Memory B cell (primary cell): Measurements from ENCODE around the gene HOMER3.

Experiments used
- ATAC-seq: fragments of 150-1000 bp; cut with Tn5 transposase; 2 replicates; pipeline ENCODE4 v1.10.0; 2021; ENCODE audit warnings: low read depth, mild to moderate bottlenecking, moderate library complexity
- DNase-seq, 2 donors: peaks; one replicate each; pipeline ENCODE4 v3.0.0; 2022; ENCODE audit warnings: low spot score in 2 of 2
- H3K27ac Mint-ChIP-seq: one replicate; pipeline ENCODE4 v1.8.0; 2022; ENCODE audit warnings: mild to moderate bottlenecking, moderate library complexity, mixed read lengths
- H3K27me3 Mint-ChIP-seq: one replicate; pipeline ENCODE4 v1.8.0; 2022; ENCODE audit warnings: mixed read lengths
- H3K36me3 Mint-ChIP-seq: one replicate; pipeline ENCODE4 v1.8.0; 2022; ENCODE audit warnings: mild to moderate bottlenecking, mixed read lengths
- H3K4me1 Mint-ChIP-seq: one replicate; pipeline ENCODE4 v1.8.0; 2022; ENCODE audit warnings: mixed read lengths
- H3K4me3 Mint-ChIP-seq: one replicate; pipeline ENCODE4 v1.8.0; 2022; ENCODE audit warnings: mild to moderate bottlenecking, moderate library complexity, mixed read lengths
- H3K9me3 Mint-ChIP-seq: one replicate; pipeline ENCODE4 v1.8.0; 2022; ENCODE audit warnings: mixed read lengths

Gene HOMER3

DNA sequence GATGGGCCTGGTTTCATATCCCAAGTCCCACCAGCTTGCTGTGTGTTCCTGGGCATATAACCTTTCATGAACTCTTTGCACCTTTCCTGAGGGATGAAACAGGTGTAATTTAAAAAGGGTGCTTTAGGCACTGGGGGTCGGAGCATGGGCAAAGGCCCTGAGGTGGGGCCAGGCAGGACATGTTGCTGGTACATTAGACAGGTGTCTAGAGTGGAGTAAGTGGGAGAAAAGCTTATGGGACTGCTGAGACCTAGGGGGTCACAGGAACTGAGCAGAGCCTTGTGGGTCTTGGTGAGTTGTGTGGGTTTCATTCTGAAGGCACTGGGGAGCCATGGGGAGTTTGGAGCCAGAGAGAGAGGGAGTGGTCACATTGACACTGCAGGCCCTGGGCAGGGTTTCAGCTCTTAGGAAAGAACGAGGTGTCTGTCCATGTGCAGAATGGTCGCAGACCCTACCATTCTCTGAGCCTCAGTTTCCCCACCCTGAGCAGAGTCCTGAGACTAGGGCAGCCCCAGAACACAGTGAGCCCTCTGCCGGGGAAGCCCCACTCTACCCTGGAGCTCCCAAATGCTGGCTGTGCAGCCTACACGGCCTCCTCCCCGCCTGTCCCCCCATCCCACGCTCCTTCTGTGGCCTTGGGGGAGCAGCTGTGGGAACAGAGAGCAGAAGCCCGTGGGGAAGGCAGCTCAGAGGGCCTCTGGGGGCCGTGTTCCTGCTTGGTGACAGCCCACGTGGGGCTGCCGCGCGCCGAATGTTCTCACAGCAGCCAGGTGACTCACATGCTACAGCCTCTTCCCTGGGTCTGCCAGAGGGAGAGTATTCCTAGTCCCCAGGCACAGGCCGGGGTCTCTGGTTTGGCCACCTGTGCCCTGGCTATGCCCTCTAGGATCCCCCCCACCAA is 7.3 kb upstream of the HOMER3 start:
- Mint-ChIP-seq H3K4me3 (no peak overlapping the region), H3K4me1 (peaks cover 23% of the 10 kb centered on the region)

DNA sequence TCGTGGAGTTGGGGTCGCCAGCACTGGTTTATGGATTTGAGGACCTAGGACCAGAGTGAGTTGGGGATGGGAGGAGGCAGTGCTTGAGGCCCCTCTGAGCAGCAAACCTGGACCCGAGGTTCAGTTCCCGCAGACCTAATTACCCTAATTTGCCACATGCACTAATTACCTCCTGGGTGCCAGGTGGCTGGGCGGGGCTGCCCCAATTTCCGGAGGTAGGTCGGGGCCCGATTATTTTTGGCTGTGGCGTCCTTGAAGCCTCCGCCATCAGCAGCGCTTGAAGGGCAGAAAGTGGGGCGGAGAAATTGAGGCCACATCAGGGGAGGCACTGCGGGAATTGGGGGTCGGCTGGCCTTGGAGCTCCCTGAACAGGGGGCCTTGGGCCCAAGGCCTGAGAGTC is 5.9 kb upstream of the HOMER3 start:
- DNase-seq (peak in 1 of 2 donors; percentile 40), ATAC-seq (peak; percentile 91)
- no peaks in the 10 kb centered on the region for H3K9me3 Mint-ChIP-seq
- peaks cover 1% of the 10 kb centered on the region for H3K27me3 Mint-ChIP-seq
- H3K36me3 Mint-ChIP-seq = no peaks in the 10 kb centered on the region
- H3K4me1 Mint-ChIP-seq = peaks cover 29% of the 10 kb centered on the region
- H3K27ac Mint-ChIP-seq = peak overlapping the region; percentile 94
- H3K4me3 Mint-ChIP-seq = peak overlapping the region; percentile 74

More for the DNA sequence above, 7.3 kb upstream of the HOMER3 start:
- Mint-ChIP-seq H3K27me3 (peaks cover 1% of the 10 kb centered on the region), H3K9me3 (no peaks in the 10 kb centered on the region), H3K27ac (peak overlapping the region; percentile 69), H3K36me3 (no peaks in the 10 kb centered on the region)
- ATAC-seq = no peak
- no peak for DNase-seq

DNA sequence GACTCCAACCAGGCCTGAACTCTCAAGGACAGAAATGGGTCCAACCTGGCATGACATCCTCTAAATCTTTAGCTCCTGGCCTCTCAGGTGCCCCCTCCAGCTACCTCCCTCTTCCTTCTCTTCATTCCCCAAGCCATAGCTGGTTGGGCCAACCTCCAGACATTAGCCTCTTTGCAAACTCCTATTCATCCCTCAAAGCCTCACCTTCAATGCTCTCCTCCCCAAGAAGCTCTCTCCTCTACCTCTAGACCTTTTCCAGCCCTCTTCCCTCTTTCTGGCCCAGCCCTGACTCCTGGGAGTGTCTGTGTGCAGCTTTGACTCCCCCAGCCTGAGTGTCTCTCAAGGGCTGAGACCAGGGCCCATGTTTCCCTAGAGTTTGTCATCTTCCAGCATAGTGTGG is 5.3 kb upstream of the HOMER3 start:
- Mint-ChIP-seq H3K27ac (peak overlapping the region; percentile 94), H3K27me3 (peaks cover 1% of the 10 kb centered on the region), H3K4me3 (no peak overlapping the region), H3K36me3 (no peaks in the 10 kb centered on the region), H3K4me1 (peaks cover 31% of the 10 kb centered on the region), H3K9me3 (no peaks in the 10 kb centered on the region)
- ATAC-seq (peak; percentile 3), DNase-seq (no peak)

DNA sequence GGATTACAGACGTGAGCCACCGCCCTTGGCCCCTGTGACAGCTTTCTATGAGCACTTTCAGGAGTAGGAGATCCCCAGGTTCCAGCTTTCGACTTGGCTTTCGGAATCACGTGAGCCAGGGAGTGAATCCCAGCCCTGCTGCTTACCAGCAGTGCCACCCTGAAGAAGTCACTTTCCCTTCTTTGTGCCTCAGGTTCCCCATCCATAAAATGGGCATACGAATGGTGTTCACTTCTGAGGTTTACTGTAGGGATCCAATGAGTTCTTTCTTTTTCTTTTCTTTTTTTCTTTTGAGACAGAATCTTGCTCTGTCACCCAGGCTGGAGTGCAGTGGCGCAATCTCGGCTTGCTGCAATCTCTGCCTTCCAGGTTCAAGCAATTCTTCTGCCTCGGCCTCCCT is 4.3 kb upstream of the HOMER3 start:
- no peak overlapping the region for H3K27ac Mint-ChIP-seq
- ATAC-seq = no peak
- peaks cover 35% of the 10 kb centered on the region for H3K4me1 Mint-ChIP-seq
- H3K27me3 Mint-ChIP-seq = peaks cover 1% of the 10 kb centered on the region
- no peaks in the 10 kb centered on the region for H3K9me3 Mint-ChIP-seq
- H3K4me3 Mint-ChIP-seq = no peak overlapping the region
- H3K36me3 Mint-ChIP-seq = no peaks in the 10 kb centered on the region
- no peak for DNase-seq

DNA sequence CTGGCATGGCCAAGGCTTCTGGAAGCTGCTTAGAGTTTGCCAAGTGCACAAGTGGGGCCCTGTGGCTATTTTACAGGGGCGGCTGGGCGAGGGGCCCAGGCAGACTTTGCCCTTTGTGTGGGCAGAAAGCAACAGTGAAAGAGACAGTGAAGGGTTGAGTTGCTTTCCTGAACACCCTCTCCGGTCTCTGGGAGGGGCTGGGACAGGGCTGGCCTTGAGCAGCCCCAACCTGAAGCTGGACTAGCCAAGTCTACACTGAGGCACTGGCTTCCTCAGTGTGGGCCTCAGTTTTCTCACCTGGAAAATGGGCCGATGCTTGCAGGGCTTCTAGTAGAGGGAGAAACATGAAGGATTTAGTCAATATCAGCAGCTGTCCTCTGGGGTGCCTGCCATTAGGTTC is 2.4 kb upstream of the HOMER3 start:
- ATAC-seq (no peak), DNase-seq (no peak)
- no peak overlapping the region for H3K4me3 Mint-ChIP-seq
- peaks cover 4% of the 10 kb centered on the region for H3K27me3 Mint-ChIP-seq
- no peak overlapping the region for H3K27ac Mint-ChIP-seq
- no peaks in the 10 kb centered on the region for H3K9me3 Mint-ChIP-seq
- H3K36me3 Mint-ChIP-seq = no peaks in the 10 kb centered on the region
- H3K4me1 Mint-ChIP-seq = peaks cover 44% of the 10 kb centered on the region

DNA sequence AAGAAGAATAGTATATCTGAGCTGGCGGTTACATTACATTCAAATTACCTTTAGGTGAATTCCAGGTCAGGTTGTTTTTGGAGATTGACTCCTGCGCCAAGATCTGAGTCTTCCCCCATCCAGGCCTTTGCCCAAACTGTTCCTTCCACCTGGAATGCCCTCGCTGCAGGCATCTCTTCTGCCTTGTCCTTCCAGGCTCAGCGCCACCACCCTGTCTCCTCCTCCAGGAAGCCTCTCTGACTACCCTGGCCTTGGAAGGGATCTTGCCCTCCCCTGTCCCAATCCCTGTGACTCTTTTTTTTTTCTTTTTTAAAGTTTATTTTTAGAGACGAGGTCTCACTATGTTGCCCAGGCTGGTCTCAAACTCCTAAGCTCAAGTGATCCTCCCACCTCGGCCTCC is 1.7 kb upstream of the HOMER3 start:
- Mint-ChIP-seq H3K4me1 (peaks cover 39% of the 10 kb centered on the region), H3K9me3 (no peaks in the 10 kb centered on the region), H3K27ac (no peak overlapping the region), H3K27me3 (peaks cover 3% of the 10 kb centered on the region), H3K4me3 (peak overlapping the region; percentile 81), H3K36me3 (no peaks in the 10 kb centered on the region)
- ATAC-seq (no peak), DNase-seq (no peak)

DNA sequence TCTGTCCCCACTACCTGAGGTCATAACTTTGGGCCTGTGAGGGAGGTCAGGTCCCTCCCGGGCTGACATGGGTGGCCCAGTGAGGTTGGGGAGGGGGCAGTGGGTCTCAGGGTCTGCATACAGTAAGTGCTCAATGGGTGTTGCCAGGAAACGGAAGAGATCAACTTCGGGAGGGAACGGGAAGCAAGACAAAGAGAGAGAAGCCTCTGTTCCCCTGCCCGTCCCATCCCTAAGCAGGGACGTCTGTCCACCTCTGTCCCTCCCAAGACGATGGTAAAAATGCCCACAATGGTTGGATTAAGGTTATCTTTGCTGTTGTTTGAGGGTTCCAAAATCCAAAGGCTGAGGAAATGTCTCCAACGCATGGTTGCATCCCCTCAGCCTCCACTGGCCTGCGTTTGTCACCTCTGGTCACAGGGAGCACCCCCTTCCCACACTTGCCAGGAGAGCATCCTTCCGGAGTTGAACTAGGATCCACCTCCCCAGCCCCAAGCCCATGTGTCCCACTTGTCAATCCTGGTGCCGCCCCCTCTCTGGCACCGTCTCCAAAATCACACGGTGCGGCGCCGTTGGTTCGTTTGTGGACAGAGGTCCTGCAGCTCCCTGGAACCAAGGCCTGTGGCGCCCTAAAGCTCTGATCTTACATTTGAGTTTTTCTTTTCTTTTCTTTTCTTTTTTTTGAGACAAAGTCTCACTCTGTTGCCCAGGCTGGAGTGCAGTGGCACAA is 774 bp upstream of the HOMER3 start:
- ATAC-seq (no peak), DNase-seq (no peak)
- Mint-ChIP-seq H3K27me3 (peaks cover 3% of the 10 kb centered on the region), H3K4me3 (peak overlapping the region; percentile 81), H3K27ac (peak overlapping the region; percentile 60), H3K9me3 (no peaks in the 10 kb centered on the region), H3K36me3 (peaks cover 2% of the 10 kb centered on the region), H3K4me1 (peaks cover 36% of the 10 kb centered on the region)

DNA sequence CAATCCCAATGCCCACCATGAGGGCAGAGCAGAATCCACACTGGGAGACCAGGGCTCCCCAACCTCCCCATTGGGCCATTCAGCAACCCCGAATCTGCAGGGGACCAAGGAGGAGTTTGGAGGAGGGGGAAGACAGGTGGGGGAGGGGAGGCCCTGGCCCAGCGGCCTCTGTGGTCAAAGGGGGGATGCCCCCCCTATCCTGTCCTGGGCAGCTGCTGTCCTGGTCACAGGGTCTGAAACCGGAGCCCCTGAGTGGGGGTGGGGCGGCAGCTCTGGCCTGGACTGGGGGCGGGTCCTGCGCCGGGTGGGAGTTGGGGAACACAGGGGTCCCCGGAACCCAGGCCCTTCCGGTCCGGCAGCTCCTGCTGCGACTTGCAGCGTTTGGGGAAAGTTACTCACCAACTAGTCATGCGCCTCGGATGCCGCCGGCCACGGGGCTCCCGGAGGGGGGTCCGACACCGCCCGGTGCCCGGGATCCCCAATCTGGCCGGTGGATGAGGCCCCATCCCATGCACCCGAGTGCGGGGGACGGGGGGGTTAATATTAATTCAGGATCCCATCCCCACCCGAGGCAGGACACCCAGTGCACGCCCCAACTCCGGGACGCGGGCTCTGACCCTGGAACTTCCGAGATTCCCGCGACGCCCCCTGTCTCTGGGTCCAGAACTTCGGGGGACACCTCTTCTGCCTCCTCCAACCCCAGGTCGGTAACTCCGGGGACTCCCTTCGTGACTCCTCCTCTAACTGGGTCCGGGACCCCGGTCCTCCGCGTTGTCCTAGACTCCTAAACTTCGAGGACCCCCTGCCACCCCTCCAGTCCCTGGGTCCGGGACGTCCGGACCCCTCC is 872 bp downstream of the HOMER3 start:
- H3K4me3 Mint-ChIP-seq = peak overlapping the region; percentile 84
- H3K4me1 Mint-ChIP-seq = peaks cover 30% of the 10 kb centered on the region
- peaks cover 2% of the 10 kb centered on the region for H3K36me3 Mint-ChIP-seq
- DNase-seq (no peak), ATAC-seq (peak; percentile 5)
- no peaks in the 10 kb centered on the region for H3K9me3 Mint-ChIP-seq
- H3K27me3 Mint-ChIP-seq = peaks cover 3% of the 10 kb centered on the region
- H3K27ac Mint-ChIP-seq = peak overlapping the region; percentile 70

DNA sequence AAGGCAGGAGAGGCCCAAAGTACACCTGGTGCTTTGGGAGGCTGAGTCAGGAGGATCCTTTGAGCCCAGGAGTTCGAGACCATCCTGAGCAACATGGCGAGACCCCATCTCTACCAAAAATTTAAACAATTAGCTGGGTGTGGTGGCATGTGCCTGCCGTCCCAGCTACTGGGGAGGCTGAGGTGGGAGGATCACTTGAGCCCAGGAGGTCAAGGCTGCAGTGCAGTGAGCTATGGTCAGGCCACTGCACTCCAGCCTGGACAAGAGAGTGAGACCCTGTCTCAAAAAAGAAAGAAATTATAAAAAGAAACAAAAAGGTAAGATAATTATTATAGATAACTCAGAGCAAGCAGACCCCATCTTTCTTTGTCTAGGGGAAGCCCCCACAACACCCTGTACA is 1.9 kb downstream of the HOMER3 start:
- H3K4me3 Mint-ChIP-seq = peak overlapping the region; percentile 64
- peaks cover 3% of the 10 kb centered on the region for H3K27me3 Mint-ChIP-seq
- no peak for DNase-seq
- no peak overlapping the region for H3K27ac Mint-ChIP-seq
- peaks cover 2% of the 10 kb centered on the region for H3K36me3 Mint-ChIP-seq
- no peaks in the 10 kb centered on the region for H3K9me3 Mint-ChIP-seq
- ATAC-seq = no peak
- H3K4me1 Mint-ChIP-seq = peaks cover 25% of the 10 kb centered on the region

DNA sequence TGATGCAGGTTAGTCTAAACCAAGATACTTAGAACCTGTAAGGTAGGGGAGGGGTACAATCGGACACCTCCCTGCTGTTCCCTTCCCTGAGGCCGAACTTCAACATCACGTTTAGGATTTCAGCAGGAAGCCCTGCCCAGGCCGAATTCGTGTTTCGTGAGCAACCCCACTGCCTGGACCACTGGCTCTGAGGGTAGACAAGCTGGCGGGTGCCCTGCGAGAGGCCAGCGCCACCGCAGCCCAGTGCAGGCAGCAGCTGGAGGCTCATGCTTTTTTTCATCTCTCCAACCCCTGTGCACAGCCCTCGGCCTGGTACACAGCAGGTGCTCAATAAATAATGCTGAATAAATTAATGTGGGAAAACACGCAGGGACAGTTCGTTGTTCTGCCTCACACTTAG is 7.7 kb downstream of the HOMER3 start:
- Mint-ChIP-seq H3K4me3 (no peak overlapping the region), H3K4me1 (peaks cover 6% of the 10 kb centered on the region), H3K27me3 (peaks cover 2% of the 10 kb centered on the region), H3K9me3 (no peaks in the 10 kb centered on the region), H3K36me3 (peaks cover 5% of the 10 kb centered on the region), H3K27ac (no peak overlapping the region)
- ATAC-seq = no peak
- DNase-seq = no peak

DNA sequence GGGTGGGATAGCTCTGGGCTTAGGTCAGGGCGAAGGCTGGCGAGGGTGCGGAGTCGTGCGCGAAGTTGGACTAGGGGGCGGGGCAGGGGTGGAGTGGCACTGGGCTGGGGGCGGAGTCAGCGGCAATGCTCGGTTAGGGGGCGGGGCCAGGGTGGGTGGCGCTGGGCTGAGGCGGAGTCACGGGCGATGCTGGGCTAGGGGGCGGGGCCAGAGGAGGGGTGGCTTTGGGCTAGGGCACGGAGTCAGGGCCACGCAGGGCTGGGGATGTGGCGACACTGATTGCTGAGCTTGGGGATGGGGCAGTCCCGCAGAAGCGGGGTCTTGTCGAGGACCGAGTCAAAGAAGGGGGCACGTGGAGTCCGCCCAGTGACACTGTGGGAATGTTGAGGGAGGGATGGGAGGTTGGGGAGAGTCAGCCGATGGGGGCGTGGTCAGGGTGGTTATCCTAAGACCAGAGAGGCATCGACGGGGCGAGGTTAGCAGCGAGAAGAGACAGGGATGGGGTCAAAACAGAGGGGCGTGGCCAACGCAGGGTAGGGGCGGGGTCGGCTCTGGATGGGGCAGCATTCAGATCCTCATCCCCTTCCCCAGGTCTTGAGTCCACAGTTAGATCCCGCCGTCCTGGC is 8.7 kb downstream of the HOMER3 start:
- H3K4me3 Mint-ChIP-seq = peak overlapping the region; percentile 83
- peak; percentile 68 to 71 for DNase-seq
- no peak overlapping the region for H3K27ac Mint-ChIP-seq
- H3K36me3 Mint-ChIP-seq = peaks cover 3% of the 10 kb centered on the region
- peak; percentile 96 for ATAC-seq
- peaks cover 6% of the 10 kb centered on the region for H3K4me1 Mint-ChIP-seq
- H3K9me3 Mint-ChIP-seq = no peaks in the 10 kb centered on the region
- peaks cover 2% of the 10 kb centered on the region for H3K27me3 Mint-ChIP-seq

DNA sequence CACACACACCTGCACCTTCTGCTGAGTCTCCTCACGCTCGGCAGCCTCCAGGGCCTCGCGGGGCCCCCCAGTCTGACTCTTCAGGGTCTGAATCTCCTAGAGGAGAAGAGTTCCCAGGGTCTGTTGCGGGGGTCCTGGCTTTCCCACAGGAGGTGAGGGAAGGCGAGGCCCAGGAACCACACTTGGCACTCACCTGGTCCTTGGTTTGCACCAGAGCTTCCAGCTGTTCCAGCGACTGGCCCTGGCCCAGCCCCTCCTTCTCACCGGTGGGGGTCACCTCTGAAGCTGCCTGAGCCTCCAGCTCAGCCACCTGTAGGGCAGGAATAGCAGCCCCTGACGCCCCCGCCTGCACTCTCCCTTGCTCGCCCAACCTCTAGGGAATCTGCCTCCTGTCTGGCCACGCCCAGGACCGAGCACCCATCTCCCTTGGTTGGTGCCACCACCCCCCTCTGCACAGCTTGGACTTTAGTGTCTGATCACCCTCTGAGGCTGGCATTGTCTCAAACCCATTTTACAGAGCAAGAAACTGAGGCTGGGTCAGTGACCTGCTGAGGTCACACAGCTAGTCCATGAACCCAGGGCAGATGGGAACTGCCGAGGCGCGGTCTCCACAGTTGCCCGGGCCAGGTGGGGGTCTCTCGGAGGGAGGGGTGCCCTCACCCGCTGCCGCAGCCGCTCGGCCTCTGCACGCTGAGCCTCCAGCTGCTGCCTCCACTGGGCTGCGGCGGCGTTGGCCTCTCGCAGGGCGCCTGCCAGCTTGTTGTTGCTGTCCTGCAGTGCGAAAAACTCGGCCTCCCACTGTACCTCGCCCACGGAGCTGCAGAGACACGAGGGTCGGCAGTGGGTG is 9.5 kb downstream of the HOMER3 start:
- Mint-ChIP-seq H3K27ac (no peak overlapping the region), H3K9me3 (no peaks in the 10 kb centered on the region), H3K4me3 (peak overlapping the region; percentile 24), H3K27me3 (peaks cover 2% of the 10 kb centered on the region), H3K4me1 (peaks cover 6% of the 10 kb centered on the region), H3K36me3 (peaks cover 3% of the 10 kb centered on the region)
- DNase-seq = no peak
- no peak for ATAC-seq

DNA sequence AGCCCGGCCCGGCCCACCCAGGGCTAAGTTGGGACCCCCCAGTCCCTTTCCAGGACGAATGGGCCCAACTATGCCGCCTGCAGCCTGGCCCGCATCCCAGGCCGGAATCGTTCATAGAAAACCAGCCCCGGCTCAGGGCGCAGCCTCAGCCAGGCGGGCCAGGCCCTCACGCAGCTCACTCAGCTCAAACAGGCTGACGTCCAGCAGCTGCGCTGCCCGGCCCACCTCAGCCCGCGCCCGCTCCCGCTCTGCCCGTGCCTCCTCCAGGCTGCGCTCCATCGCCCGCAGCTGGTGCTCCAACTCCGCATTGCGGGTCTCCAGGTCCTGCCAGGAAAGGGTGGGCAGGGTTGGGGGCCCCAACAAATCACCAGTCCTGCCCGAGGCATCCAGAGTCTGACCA is 11.7 kb downstream of the HOMER3 start:
- peaks cover 6% of the 10 kb centered on the region for H3K4me1 Mint-ChIP-seq
- H3K36me3 Mint-ChIP-seq = peaks cover 10% of the 10 kb centered on the region
- H3K9me3 Mint-ChIP-seq = no peaks in the 10 kb centered on the region
- ATAC-seq (no peak), DNase-seq (no peak)
- H3K27me3 Mint-ChIP-seq = peaks cover 2% of the 10 kb centered on the region
- no peak overlapping the region for H3K27ac Mint-ChIP-seq
- H3K4me3 Mint-ChIP-seq = no peak overlapping the region
